Stimulated activated CD8-positive, alpha-beta memory T cell treated with anti-CD3 and anti-CD28 coated beads, Interleukin-4, amount 100 ng/mL, for 24 hours (primary cell): ENCODE measurements around the gene HTR6.

Experiments
- DNase-seq: peaks from one replicate; pipeline ENCODE4 v3.0.0-alpha.2; 2020; ENCODE audit warnings: low read depth

HTR6 gene

GRCh38 chr1:19720973-19721372, 56.3 kb downstream of the HTR6 start:
- no peak for DNase-seq

- no peak for DNase-seq
Measured at GRCh38 chr1:19723874-19724273, 59.2 kb downstream of the HTR6 start.

- DNase-seq: no peak
Measured at GRCh38 chr1:19725606-19726005, 60.9 kb downstream of the HTR6 start.

GRCh38 chr1:19728413-19729145, 63.9 kb downstream of the HTR6 start:
- DNase-seq: no peak

- no peak for DNase-seq
Measured at GRCh38 chr1:19730232-19730631, 65.6 kb downstream of the HTR6 start.
